Bronchial epithelial cell (primary cell): ENCODE data around the gene NRXN3. TPM values are rescaled to one million over a fixed set of nuclear protein-coding genes. Genes with fewer than 3 reads are reported as not detected.
A peak's percentile ranks its signal among the peaks of the same experiment; 100 is the strongest.

Experiments
- DNase-seq: peaks from one replicate; pipeline ENCODE4 v3.0.0-alpha.2; 2010; ENCODE audit warnings: low read depth
- FAIRE-seq: peaks from 2 replicates; lab custom pipeline; 2011; peaks lifted over from hg19 to GRCh38; lab: Jason Lieb, UNC
- H3K27me3 ChIP-seq: 2 replicates; pipeline ENCODE4 v1.5.1; 2011; ENCODE audit warnings: low read length; ENCODE audit not compliant: control insufficient read depth, insufficient read depth
- H3K36me3 ChIP-seq: 2 replicates; pipeline ENCODE4 v1.5.1; 2011; ENCODE audit warnings: low read length; ENCODE audit not compliant: control insufficient read depth, insufficient read depth
- H3K4me3 ChIP-seq: 2 replicates; pipeline ENCODE4 v1.5.1; 2011; ENCODE audit warnings: mild to moderate bottlenecking, low read depth, low read length, control low read depth
- CTCF ChIP-seq: IDR thresholded peaks from 2 replicates; pipeline ENCODE4 v1.5.1; 2011; ENCODE audit warnings: mild to moderate bottlenecking, moderate library complexity, low read length, control low read depth, inconsistent platforms; ENCODE audit not compliant: insufficient read depth, severe bottlenecking
- total RNA-seq: library from RNA; depleted of rRNA; stranded (reverse); fragments of >200 nt; gene quantifications from 2 replicates; pipeline ENCODE4 v1.2.1, GENCODE V29; 2014

The NRXN3 gene
- total RNA-seq, 1 donor from 2014 or later, result under 0.01 TPM

- no peaks in the 10 kb centered on the region for H3K36me3 ChIP-seq
- DNase-seq (no peak), FAIRE-seq (no peak)
- TF ChIP-seq CTCF, result no peak
- H3K27me3 ChIP-seq, result peaks cover 2% of the 10 kb centered on the region
- H3K4me3 ChIP-seq, result no peak overlapping the region
These were observed 5.2 kb downstream of the NRXN3 start for GRCh38 chr14:78175412-78175811.

DNA sequence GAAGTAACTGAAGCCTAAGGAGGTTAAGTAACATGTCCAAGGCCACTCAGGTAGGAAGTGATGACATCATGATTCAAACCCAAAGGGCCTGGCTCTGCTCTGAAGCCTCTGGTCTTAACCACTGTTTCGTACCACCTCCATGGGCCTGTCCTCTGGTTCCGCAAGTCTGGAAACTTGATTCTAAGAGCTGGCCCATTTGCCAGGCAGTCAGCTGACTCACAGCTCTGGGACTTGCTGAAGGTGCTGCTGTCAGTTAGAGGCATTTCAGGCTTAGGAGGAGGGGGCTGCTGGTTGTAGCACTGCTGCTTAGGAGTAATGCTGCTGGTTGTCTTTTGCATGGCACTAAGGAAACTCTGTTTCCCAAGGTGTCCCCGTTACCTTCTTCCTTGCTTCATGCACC is 7.9 kb downstream of the NRXN3 start:
- Histone ChIP-seq H3K27me3 (peaks cover 2% of the 10 kb centered on the region), H3K4me3 (no peak overlapping the region)
- TF ChIP-seq CTCF, result no peak

DNA sequence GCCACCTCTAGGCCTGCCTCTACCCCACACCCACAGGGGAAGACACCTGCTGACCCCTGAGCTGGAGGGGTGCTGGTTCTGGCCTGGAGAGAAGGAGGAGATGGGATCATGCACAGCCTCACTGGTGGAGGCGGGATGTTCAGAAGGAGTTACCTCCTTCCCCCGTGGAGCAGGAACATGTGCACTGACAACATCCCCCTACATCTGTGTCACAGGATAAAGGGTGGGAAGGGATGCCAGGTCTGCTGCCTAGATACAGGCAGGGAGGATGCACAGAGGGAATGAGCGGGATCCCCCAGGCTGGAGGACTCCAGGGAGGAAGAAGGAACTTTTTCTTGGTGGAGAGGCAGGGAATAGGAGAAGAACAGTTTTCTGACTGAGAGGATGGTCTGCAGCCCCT is 8.8 kb downstream of the NRXN3 start:
- H3K36me3 ChIP-seq, result no peaks in the 10 kb centered on the region
- FAIRE-seq (no peak), DNase-seq (no peak)
- TF ChIP-seq CTCF, result no peak
- no peak overlapping the region for H3K4me3 ChIP-seq
- peaks cover 2% of the 10 kb centered on the region for H3K27me3 ChIP-seq

More for the DNA sequence above, 7.9 kb downstream of the NRXN3 start:
- H3K36me3 ChIP-seq, result no peaks in the 10 kb centered on the region
- no peak for FAIRE-seq
- DNase-seq, result peak; percentile 6

- no peak for DNase-seq
- no peak overlapping the region for H3K4me3 ChIP-seq
- H3K27me3 ChIP-seq, result peaks cover 2% of the 10 kb centered on the region
- no peaks in the 10 kb centered on the region for H3K36me3 ChIP-seq
- no peak for FAIRE-seq
- no peak for TF ChIP-seq CTCF
These were observed 11.1 kb downstream of the NRXN3 start for GRCh38 chr14:78181270-78181669.

GRCh38 chr14:78182722-78183121 is 12.5 kb downstream of the NRXN3 start:
- no peaks in the 10 kb centered on the region for H3K36me3 ChIP-seq
- H3K27me3 ChIP-seq, result peaks cover 2% of the 10 kb centered on the region
- FAIRE-seq, result no peak
- no peak for DNase-seq
- no peak for TF ChIP-seq CTCF
- H3K4me3 ChIP-seq, result no peak overlapping the region

DNA sequence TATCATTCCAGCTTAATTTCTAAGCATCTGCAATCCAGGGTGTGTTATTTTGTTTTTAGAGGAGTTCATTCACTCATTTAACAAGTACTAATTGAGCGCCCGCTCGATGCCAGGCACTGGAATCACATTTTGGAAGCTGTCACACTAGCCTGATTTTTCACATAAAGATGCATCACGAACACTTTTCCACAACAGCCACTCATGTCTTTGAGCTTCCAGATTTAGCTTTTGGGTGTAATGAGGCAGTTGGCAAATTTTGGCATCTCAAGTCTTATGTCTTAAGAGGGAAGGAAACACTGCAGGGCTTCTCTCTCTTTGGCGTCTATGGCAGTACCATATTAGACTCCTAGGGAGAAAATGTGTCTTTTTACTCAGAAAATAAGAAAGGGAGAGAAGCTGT is 14.0 kb downstream of the NRXN3 start:
- Histone ChIP-seq H3K4me3 (no peak overlapping the region), H3K36me3 (no peaks in the 10 kb centered on the region), H3K27me3 (peaks cover 2% of the 10 kb centered on the region)
- no peak for DNase-seq
- TF ChIP-seq CTCF, result no peak
- FAIRE-seq, result no peak
